Muscle of arm (tissue), 12 donors: ENCODE data around the gene STK32B. TPM values are rescaled to one million over a fixed set of nuclear protein-coding genes. Genes with fewer than 3 reads are reported as not detected.

ENCODE experiments used
- DNase-seq: peaks from one replicate; pipeline ENCODE4 v3.0.0-alpha.2; 2013
- polyA plus RNA-seq, 12 donors: library from polyadenylated mRNA; unstranded; fragments of 120-200 nt; gene quantifications; one replicate each; pipeline ENCODE4 v1.2.1, GENCODE V29; 2013; ENCODE audit not compliant: insufficient read length in 12 of 12

The STK32B gene
- polyA plus RNA-seq, 12 donors = 7.8 to 16.2 (median 10.3) TPM; not detected in 1

GRCh38 chr4:5029447-5029846, 21.8 kb upstream of the STK32B start:
- DNase-seq = no peak

DNA sequence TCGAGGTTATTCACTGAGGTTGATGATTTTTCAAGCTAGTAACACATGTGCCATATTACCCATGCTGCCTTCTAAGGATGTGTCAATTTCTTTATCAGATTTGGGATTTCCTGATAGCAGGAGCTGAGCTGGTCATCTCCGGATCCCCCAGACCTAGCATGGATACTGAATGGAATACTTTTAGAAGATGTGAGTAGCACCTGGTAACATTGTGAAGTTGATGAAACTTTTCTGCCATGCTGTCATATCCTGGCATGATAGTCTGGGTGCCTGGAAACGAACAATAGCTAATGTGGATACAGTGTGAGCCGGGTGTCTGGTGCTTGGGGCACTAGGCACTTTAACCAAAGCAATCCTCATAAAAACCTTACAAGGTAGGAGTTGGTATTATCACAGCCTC, 21.1 kb upstream of the STK32B start:
- no peak for DNase-seq

GRCh38 chr4:5030927-5031326, 20.4 kb upstream of the STK32B start:
- DNase-seq = no peak

DNA sequence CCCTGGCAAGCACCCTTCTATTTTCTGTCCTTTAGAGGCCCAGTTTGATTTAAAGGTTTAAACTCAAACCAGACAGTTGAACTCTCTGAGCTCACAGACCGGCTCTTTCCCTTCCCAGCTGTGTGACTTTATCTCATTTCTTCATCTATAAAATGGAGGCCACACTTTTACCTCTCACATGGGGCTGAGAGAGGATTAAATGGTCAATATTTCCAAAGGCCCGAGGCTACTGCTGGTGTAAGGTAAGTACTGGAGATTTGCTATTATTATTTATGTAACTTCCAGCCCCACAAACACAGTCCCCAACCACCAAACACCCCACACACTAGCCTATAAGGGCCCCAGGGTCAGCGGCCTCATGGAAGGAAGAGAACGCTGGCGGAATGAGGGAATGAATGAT, 18.5 kb upstream of the STK32B start:
- DNase-seq = no peak

DNA sequence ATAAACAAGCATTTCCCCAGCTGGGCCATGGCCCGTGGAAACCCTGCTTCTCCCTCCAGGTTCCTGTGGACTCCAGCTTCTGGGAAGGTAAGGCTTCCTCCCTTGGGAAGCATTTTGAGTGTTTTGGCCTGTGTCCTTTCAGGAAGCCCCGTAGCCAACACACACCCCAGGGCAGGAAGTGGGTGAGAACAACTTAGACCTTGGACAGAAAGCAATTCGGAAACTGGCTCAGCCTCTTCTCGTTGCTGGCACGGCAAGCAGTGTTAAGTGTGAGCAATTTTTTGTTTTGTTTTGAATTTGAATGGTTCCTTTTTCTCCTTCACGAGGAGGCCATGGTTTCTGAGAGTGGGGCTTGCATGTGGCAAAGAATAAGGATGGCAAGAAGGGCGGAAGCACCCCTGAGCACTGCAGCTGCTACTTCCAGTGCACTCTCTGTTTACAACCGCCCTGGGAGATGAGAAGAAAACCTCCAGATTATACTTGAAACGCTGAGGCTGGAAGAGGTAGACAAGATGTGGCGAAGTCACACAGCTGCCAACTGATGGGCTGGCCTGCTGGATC, 17.9 kb upstream of the STK32B start:
- DNase-seq = no peak

DNA sequence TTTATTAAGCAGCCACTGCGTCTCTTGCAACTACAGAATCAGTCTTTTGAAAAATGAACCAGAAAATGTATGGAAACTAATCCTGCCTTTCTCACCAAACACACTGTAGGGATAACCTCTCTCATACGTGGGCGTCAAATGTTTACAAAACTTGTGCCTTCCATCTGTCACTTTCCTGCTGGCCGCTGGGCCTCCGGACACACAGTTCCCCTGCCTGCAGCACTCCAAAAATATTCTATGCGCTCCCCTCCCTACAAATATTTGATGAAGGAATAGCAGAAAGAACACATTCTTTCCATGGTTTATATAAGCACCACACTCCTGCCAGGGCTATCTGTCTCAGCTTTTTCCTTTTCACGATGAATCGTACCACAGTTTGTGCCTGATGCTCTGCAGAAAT, 17.1 kb upstream of the STK32B start:
- DNase-seq = no peak

- DNase-seq = no peak
Measured at GRCh38 chr4:5036239-5036638, 15.0 kb upstream of the STK32B start.

- no peak for DNase-seq
Measured at GRCh38 chr4:5037553-5038551, 13.4 kb upstream of the STK32B start.

GRCh38 chr4:5039800-5040199, 11.5 kb upstream of the STK32B start:
- no peak for DNase-seq

DNA sequence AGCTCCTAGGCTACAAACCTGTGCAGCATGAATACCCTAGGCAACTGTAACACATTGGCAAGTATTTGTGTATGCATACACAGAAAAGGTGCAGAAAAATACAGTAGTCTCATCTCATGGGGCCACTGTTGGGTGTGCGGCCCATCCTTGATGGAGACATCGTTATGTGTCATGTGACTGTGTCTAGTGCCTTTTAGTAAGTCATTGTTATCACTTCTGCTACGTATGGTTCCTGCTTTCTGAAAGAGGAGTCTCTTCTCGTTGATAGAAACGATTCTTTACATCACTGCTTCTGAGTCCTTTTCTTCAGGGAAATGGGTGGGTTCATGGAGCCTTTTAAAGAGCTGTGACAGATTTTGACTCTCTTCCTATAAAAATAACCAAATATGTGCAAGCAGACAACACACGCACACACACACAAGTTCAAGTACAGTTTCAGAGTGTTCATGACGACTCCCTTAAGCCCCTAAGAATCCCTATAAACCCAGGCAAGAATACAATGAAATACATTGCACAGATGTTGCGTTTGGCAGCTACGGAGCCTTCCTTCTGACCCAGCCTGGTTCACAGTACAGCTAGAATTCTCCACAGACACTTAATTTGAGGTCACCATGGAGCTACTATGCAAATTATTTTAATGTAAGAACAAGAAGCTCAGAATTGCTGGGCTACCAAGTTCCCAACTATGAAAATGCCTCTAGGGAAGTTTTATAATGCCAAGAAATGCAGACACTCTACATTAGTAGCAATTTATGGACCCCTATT, 10.2 kb upstream of the STK32B start:
- DNase-seq = peak; percentile 62

DNA sequence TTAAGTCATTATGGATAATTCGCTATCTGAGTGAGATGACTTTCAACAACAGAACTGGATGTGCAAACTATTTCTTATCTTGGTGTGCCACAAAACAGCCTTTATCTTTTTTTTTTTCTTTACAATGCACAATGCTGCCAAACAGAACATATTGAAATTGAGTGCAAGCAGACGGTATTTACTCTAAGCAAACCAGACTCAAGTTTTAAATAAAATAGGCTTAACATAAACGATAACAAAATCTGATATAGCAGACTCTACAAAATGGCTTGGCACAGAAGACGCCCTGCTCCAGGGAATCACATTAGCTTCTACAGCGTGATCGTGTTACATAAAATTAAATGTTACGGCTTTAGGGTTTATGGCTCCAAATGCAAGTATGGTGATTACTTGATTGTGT, 9.6 kb upstream of the STK32B start:
- DNase-seq = no peak

DNA sequence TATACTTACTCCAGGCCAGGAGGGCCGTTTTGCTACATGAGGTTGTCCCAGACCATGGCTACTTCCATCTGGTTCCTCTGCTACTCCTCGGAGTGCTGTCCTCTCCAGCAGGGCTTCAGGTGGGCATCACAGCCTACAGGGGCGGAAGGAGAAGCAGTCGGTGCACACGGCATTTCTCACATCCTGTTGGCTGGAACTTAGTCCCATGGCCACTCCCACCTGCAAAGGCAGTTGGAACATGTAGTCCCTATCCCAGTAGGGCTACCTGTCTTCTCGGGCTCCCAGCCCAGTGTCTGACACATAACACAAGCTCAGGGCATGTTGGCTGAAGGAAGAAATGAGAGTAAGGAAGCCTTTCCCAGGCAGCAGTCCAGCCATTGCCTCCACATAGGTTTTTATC, 7.7 kb upstream of the STK32B start:
- no peak for DNase-seq

DNA sequence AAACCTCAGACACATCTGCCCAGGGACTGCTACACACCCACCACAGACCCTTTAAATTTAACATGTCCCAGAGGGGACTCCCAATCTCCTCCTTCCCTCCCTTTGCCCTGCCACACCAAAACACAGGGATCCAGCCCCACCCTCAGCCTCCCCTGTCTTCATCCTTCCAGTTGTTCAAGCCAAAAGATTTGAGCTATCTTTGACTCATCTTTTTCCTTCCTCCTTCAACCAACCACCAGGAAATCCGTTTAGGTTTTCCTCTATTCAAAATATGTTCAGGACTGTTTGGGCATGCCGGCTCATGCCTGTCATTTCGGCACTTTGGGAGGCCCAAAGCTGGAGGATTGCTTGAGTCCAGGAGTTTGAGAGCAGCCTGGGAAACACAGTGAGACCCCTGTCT, 6.9 kb upstream of the STK32B start:
- DNase-seq = no peak

DNA sequence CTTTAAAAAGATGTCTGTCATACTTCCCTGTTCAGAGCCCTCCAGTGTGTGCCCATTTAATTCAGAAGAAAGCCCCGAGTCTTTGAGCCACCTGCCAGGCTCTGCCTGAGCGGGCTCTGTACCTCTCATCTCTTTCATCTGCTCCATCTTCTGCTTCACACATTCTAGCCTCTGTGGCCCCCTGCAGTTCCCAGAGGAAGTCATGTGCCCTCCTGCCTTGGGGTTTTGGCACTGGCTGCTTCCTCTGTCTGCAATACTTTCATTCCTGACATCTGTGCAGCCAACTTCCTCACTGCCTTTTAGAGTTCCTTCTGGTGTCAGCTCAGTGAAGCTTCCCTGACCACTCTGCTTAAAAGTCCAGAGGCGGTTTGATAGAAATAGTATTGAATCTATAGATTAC, 6.2 kb upstream of the STK32B start:
- no peak for DNase-seq

DNA sequence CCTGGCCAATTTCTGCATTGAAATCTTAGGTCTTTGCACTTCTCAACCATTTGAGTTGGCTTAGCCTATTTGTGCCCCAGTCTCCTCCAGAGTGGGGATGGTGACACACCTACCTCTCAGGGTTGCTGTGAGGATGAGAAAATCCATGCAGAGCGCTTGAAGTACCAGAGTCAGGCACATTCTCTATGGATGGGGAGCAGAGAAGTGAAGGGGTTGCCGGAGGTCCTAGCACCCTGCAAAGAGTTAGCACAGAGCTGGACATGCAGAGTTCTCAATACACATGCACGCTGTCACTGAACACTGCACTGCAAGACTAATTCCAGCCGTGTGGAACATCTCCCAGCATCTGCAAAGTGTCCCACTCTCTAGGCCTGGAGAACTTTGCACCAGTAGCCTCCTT, 2.6 kb upstream of the STK32B start:
- no peak for DNase-seq

- peak; percentile 78 for DNase-seq
Measured at GRCh38 chr4:5050520-5051277, 581 bp upstream of the STK32B start.

DNA sequence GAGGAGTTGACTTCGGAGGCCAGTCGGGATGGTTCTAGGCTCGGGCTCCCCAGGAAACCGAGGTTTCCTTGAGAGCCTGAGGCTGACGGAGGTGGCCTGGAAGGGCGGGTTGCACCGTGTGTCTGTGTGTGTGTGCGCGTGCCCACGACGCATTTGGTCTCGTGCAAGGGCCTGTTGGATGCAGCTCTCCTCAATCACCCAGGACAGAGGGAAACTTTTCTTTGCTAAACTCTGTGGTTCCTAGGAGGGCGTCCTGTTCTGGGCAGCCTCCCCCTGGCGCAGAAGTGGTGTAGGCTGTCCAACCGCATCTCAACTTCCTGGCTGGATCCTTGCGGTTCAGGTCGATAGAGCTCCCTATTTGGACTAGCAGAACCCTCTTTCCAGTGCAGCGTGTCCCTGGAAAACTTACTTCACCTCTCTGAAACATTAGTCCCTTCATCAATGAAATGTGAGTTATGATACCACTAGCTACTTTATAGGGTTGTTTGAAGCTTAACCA, 973 bp downstream of the STK32B start:
- no peak for DNase-seq

DNA sequence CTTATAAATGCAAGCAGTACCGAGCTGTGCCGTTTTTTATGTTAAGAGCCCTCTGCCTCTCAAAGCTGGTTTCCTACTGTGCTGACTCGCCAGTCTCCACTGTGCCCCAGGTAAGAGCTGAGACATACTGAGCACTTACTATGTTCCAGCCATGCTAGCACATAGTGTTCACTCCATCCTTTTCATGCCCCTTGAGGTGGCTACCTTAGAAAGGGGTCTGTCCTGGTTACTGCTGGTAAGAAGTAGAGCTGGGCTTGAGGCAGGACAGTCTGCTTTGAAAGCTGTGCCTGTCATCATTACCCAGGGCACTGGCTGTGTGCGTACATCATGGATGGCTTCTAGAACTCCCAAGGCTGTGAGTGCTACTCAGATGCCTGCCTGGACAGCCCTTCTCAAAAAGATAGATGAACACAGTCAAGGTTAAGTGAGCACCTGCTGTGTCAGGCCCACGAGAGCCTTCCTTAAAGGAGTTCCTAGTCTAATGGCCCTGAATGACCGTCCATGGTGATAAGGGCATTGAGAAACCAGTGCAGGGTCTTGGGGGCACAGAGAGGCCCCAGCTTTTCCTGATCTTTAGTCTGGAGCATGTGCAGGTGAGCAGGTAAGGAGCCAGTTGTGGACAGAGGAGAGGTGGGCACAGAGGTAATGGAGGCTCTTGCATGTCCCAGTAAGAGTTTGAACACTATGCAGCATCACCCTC, 1.6 kb downstream of the STK32B start:
- no peak for DNase-seq

DNA sequence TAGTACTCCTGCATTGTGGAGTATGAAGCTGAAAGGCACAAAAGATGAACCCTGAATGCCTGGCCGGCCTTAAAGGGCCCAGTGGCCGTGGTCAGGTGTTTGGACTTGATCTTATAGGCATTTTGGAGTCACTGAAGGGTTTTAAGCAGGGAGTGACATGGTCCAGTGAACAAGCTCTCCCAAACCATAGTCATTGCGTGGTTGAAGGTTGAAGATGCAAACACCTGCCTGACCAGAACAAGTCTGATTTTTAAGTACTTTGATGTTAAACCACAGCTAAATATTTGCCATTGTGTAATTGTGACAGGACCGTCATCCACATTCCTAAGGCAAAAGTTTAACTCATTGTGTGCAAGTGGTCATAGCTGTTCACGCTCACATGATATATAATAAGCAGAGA, 3.3 kb downstream of the STK32B start:
- DNase-seq = no peak

GRCh38 chr4:5055411-5055810, 4.1 kb downstream of the STK32B start:
- no peak for DNase-seq

- no peak for DNase-seq
Measured at GRCh38 chr4:5066101-5066500, 14.8 kb downstream of the STK32B start.
